Esophagus squamous epithelium (tissue), 4 donors: Measurements from ENCODE around the gene LRIG1.

Experiments used
- CTCF ChIP-seq, 6 experiments: fragments of 450-650 bp in 4 of 6; fragments of 200-600 bp in 2 of 6; sonication (generic) in 2 of 6; IDR thresholded peaks; one replicate each; pipeline ENCODE4 v1.5.1; 2016 to 2019; ENCODE audit warnings: antibody characterized with exemption in 6 of 6, mild to moderate bottlenecking in 4 of 6, moderate library complexity in 4 of 6
- POLR2A ChIP-seq, 4 donors: fragments of 450-650 bp; IDR thresholded peaks; one replicate each; pipeline ENCODE4 v1.6.1; 2017; ENCODE audit warnings: antibody characterized with exemption in 4 of 4, mild to moderate bottlenecking in 4 of 4, moderate library complexity in 3 of 4

GRCh38 chr3:66493458-66494099 is 7.2 kb downstream of the LRIG1 start:
- TF ChIP-seq CTCF (IDR thresholded peaks at IDR 0.05) (no peak), POLR2A (IDR thresholded peaks at IDR 0.05) (no peak)
